NCI-H1105 (cell line): ENCODE measurements around the gene BEX3.

Experiments used
- DNase-seq: peaks from one replicate; lab custom pipeline; 2025; lab: John Stamatoyannopoulos, UW

Gene BEX3

DNA sequence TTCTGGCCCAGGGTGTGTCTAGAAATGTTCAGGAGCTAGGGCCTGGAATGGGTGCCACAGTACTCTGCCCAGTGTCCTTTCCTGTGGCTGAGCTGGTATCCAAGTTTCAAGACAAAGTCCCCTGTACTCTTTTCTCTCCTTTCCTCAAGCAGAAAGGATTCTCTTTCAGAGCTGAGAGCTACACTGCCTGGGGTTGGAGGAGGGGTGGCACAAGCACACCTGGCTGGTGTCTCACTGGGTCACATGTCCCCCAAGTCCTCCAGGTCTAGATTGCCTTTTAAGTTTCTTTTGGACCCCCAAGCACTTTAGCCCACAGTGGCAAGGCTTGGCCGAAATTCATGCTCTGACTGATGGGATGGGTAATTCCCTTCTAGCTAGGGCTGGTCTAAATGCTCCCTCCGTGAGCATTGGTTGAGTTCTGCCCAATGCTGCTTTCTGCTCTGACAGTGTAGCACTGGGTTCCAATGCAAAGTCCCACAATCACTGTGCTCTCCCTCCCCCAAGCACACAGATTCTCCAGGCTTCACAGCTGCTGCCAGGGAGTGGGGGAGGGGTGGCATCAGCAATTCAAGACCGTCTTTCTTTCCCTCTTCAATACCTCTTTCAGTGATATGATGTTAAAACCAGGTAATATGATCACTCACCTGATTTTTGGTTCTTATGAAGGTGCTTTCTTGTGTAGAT is 47.8 kb downstream of the BEX3 start:
- DNase-seq, result no peak
